Measurements from ENCODE around the gene GTF2F2.

The GTF2F2 gene

GRCh38 chr13:45216193-45216592, 95.9 kb downstream of the GTF2F2 start:
- H3K27ac ChIP-seq, result peak overlapping the region; percentile 63
- DNase-seq (ENCODE audit: low spot score), result no peak
- POLR2A ChIA-PET (ENCODE audit: low non-redundant PET), result no interaction called here
- TF ChIP-seq CTCF (conservative IDR thresholded peaks at IDR 0.05; ENCODE audit: low read depth), result no peak
- CTCF ChIA-PET, result interaction anchor here (0.6 kb wide), 1 partner anchor 19 kb away, joined by 3 read pairs; no protein-coding TSS in a partner anchor

- TF ChIP-seq CTCF (conservative IDR thresholded peaks at IDR 0.05; ENCODE audit: low read depth), result no peak
- ChIA-PET POLR2A (ENCODE audit: low non-redundant PET) (no interaction called here), CTCF (interaction anchor here (0.6 to 0.7 kb wide), 2 partner anchors 58 to 76 kb away, joined by 3 read pairs; no protein-coding TSS in a partner anchor)
- DNase-seq (ENCODE audit: low spot score), result no peak
- no peak overlapping the region for H3K27ac ChIP-seq
These were observed 98.4 kb downstream of the GTF2F2 start for GRCh38 chr13:45218689-45219088.

- POLR2A ChIA-PET (ENCODE audit: low non-redundant PET), result no interaction called here
- DNase-seq (ENCODE audit: low spot score), result no peak
- no peak overlapping the region for H3K27ac ChIP-seq
- CTCF ChIA-PET, result interaction anchor here (0.6 to 0.9 kb wide), 3 partner anchors 21 to 76 kb away, joined by 3 to 9 read pairs (median 3); no protein-coding TSS in a partner anchor
- TF ChIP-seq CTCF (conservative IDR thresholded peaks at IDR 0.05; ENCODE audit: low read depth), result no peak
These were observed 99.0 kb downstream of the GTF2F2 start for GRCh38 chr13:45219123-45219891.

GRCh38 chr13:45219938-45220375, 99.6 kb downstream of the GTF2F2 start:
- DNase-seq (ENCODE audit: low spot score), result peak; percentile 86
- no peak overlapping the region for H3K27ac ChIP-seq
- ChIA-PET POLR2A (ENCODE audit: low non-redundant PET) (no interaction called here), CTCF (interaction anchor here (0.9 kb wide), 1 partner anchor 21 kb away, joined by 9 read pairs; no protein-coding TSS in a partner anchor)
- no peak for TF ChIP-seq CTCF (conservative IDR thresholded peaks at IDR 0.05; ENCODE audit: low read depth)

GRCh38 chr13:45220403-45220802, 100.1 kb downstream of the GTF2F2 start:
- DNase-seq (ENCODE audit: low spot score), result no peak
- CTCF ChIA-PET, result no interaction called here
- no peak overlapping the region for H3K27ac ChIP-seq
- no peak for TF ChIP-seq CTCF (conservative IDR thresholded peaks at IDR 0.05; ENCODE audit: low read depth)
- POLR2A ChIA-PET (ENCODE audit: low non-redundant PET), result no interaction called here

GRCh38 chr13:45222516-45222915, 102.2 kb downstream of the GTF2F2 start:
- TF ChIP-seq CTCF (conservative IDR thresholded peaks at IDR 0.05; ENCODE audit: low read depth), result no peak
- CTCF ChIA-PET, result no interaction called here
- DNase-seq (ENCODE audit: low spot score), result no peak
- POLR2A ChIA-PET (ENCODE audit: low non-redundant PET), result no interaction called here
- H3K27ac ChIP-seq, result no peak overlapping the region

Measured in RWPE1 (cell line).